ENCODE results near the gene AATF.

AATF gene

DNA sequence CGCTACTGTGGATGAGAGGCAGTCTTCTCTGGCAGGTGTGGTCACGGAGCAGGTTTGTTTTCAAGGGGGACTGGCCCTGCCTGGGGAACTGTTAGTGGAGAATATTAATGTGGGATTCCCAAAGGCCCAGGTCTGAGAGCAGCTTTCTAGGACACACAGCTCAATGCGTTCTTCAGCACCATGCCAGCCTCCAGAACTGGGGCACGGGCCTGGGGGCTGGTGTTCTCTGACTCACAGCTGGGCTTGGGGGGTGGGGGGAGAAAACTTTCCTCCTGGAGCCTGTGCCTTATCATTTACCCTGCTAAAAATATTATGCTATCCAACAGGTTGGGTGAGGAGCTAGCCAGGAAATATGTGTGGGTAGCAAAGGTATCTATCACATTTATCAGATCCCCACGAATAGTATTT, 24.9 kb upstream of the AATF start:
- H3K27ac ChIP-seq = peak overlapping the region; percentile 6; the same call in 1 of the 2 replicates
- no peak for TF ChIP-seq CTCF (conservative IDR thresholded peaks at IDR 0.05)

- no peak for TF ChIP-seq CTCF (conservative IDR thresholded peaks at IDR 0.05)
- H3K27ac ChIP-seq = no peak overlapping the region
These were observed 22.5 kb upstream of the AATF start for GRCh38 chr17:36926226-36926625.

GRCh38 chr17:36926701-36927100, 22.1 kb upstream of the AATF start:
- no peak for TF ChIP-seq CTCF (conservative IDR thresholded peaks at IDR 0.05)
- H3K27ac ChIP-seq = no peak overlapping the region

- no peak overlapping the region for H3K27ac ChIP-seq
- TF ChIP-seq CTCF (conservative IDR thresholded peaks at IDR 0.05) = no peak
These were observed 20.0 kb upstream of the AATF start for GRCh38 chr17:36928471-36929345.

- H3K27ac ChIP-seq = no peak overlapping the region
- no peak for TF ChIP-seq CTCF (conservative IDR thresholded peaks at IDR 0.05)
These were observed 18.7 kb upstream of the AATF start for GRCh38 chr17:36929851-36930582.

GRCh38 chr17:36930583-36930900, 18.2 kb upstream of the AATF start:
- no peak for TF ChIP-seq CTCF (conservative IDR thresholded peaks at IDR 0.05)
- H3K27ac ChIP-seq = no peak overlapping the region

GRCh38 chr17:36931096-36931696, 17.6 kb upstream of the AATF start:
- no peak for TF ChIP-seq CTCF (conservative IDR thresholded peaks at IDR 0.05)
- H3K27ac ChIP-seq = peak overlapping the region; percentile 54; the same call in 1 of the 2 replicates
